Measurements from ENCODE around the gene SMAD9.
A peak's percentile ranks its signal among the peaks of the same experiment; 100 is the strongest.

The SMAD9 gene

DNA sequence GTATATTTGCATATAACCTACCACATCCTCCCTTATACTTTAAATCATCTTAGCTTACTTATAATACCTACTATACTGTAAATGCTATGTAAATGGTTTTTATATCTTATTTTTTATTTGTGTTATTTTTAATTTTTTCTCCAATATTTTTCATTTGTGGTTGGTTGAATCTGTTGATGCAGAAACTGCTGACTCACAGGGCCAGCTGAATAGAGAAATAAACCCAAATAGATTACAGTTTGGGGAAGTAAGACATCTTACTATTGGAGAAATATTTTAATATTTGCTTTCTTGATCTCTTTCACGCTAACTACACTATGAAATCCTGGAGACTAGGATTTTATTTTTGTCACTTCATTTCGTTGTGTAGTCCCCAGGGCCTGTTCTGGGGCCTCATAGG lies 7.1 kb downstream of the SMAD9 start:
- H3K9me3 ChIP-seq, result no peaks in the 10 kb centered on the region
- H3K27me3 ChIP-seq, result no peaks in the 10 kb centered on the region; the same call in 1 of the 2 replicates
- no peak overlapping the region for H3K4me3 ChIP-seq
- no peaks in the 10 kb centered on the region for H4K20me1 ChIP-seq
- no peak overlapping the region for H3K4me2 ChIP-seq
- no peak overlapping the region for H3K27ac ChIP-seq
- no peaks in the 10 kb centered on the region for H3K36me3 ChIP-seq
- peaks cover 8% of the 10 kb centered on the region for H3K4me1 ChIP-seq
- H3K9ac ChIP-seq, result no peak overlapping the region
- no peak for TF ChIP-seq Cebpa-rat (IDR thresholded peaks at IDR 0.05)

DNA sequence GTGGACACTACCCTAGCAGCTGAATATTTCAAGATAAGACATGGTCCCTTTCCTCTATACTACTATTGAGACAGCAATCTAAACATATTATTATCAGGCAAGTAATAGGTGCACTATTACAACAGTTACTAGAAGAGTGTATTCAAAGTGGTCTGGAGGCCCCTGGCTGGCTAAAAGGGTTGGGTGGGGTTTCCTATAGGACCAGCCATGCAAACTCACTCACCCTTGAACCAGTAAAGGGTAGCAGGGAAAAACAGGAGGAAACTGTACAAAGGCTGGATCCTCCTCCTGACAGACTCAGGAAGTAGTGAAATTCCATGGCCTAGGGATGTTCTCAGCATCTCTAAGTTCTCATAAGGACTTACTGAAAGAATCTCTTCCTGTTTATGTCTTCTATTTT lies 7.7 kb downstream of the SMAD9 start:
- Histone ChIP-seq H3K27me3 (no peaks in the 10 kb centered on the region), H3K4me2 (no peak overlapping the region), H3K9ac (no peak overlapping the region), H3K9me3 (no peaks in the 10 kb centered on the region), H3K4me3 (no peak overlapping the region), H3K27ac (no peak overlapping the region), H4K20me1 (no peaks in the 10 kb centered on the region), H3K4me1 (peaks cover 13% of the 10 kb centered on the region), H3K36me3 (no peaks in the 10 kb centered on the region)
- TF ChIP-seq Cebpa-rat (IDR thresholded peaks at IDR 0.05), result no peak

DNA sequence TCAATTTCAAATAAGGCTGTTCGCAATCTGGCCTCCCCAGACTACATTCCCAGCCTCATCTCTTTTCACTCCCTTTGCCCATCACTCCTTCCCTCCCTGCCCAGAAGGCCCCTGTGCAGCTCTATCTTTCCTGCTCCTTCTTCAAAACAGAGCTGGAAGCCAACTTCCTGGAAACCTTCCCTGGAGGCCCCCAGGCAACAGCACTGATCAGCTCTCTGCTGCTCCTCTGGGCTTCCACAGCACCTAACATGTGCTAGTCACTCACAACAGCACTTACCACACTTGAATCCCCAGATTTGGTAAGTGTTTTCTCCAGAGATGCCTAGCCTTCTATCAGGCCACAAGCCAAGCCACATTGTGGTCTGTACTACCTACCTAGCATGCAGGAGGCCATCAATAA lies 9.5 kb downstream of the SMAD9 start:
- Histone ChIP-seq H3K27me3 (no peaks in the 10 kb centered on the region), H3K27ac (no peak overlapping the region), H3K36me3 (no peaks in the 10 kb centered on the region), H3K4me1 (peaks cover 17% of the 10 kb centered on the region), H3K9ac (no peak overlapping the region), H3K9me3 (no peaks in the 10 kb centered on the region), H3K4me2 (no peak overlapping the region), H3K4me3 (no peak overlapping the region), H4K20me1 (no peaks in the 10 kb centered on the region)
- no peak for TF ChIP-seq Cebpa-rat (IDR thresholded peaks at IDR 0.05)

DNA sequence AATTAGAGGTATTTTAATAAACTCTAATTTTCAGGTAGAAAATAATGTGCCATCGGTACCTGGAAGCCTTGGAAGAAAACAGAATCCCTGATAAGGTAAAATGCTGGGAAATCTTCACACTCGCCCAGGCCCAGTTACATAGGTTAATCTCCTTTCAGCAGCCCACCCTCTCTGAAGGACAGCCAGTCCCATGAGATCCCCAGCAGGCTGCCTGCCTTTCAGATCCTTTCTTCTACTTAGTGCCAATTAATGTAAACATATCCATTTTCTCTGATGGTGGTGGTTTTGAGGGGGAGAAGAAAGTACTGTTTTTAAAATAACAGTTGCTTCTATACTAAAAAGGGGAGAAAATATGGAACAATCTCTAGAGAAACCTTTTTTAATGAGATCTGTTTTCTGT lies 12.2 kb downstream of the SMAD9 start:
- Histone ChIP-seq H3K27ac (no peak overlapping the region), H3K9ac (no peak overlapping the region)

DNA sequence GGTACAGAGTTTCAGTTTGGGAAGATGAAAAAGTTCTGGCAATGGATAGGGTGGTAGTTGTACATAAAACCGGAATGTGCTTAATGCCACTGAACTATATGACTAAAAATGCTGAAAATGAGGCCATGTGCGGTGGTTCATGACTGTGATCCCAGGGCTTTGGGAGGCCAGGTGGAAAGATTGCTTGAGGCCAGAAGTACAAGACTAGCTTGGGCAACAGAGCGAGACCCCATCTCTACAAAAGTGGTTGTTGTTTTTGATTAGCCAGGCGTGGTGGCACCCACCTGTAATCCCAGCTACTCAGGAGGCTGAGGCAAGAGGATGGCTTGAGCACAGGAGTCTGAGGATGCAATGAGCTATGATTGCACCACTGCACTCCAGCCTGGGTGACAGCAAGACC lies 12.8 kb downstream of the SMAD9 start:
- Histone ChIP-seq H3K27me3 (no peaks in the 10 kb centered on the region), H4K20me1 (no peaks in the 10 kb centered on the region), H3K9me3 (no peaks in the 10 kb centered on the region), H3K9ac (no peak overlapping the region), H3K27ac (no peak overlapping the region), H3K4me1 (peaks cover 17% of the 10 kb centered on the region), H3K4me3 (no peak overlapping the region), H3K4me2 (peak overlapping the region; percentile 12; the same call in 1 of the 2 replicates), H3K36me3 (no peaks in the 10 kb centered on the region)
- no peak for TF ChIP-seq Cebpa-rat (IDR thresholded peaks at IDR 0.05)

More for the DNA sequence above, 12.2 kb downstream of the SMAD9 start:
- H3K36me3 ChIP-seq, result no peaks in the 10 kb centered on the region
- H3K4me3 ChIP-seq, result no peak overlapping the region
- H3K4me2 ChIP-seq, result 0 out of 2 replicates have a peak overlapping the region, but pooled peaks have one; percentile 14
- no peaks in the 10 kb centered on the region for H3K27me3 ChIP-seq
- no peaks in the 10 kb centered on the region for H3K9me3 ChIP-seq
- no peaks in the 10 kb centered on the region for H4K20me1 ChIP-seq
- peaks cover 17% of the 10 kb centered on the region for H3K4me1 ChIP-seq
- TF ChIP-seq Cebpa-rat (IDR thresholded peaks at IDR 0.05), result no peak

DNA sequence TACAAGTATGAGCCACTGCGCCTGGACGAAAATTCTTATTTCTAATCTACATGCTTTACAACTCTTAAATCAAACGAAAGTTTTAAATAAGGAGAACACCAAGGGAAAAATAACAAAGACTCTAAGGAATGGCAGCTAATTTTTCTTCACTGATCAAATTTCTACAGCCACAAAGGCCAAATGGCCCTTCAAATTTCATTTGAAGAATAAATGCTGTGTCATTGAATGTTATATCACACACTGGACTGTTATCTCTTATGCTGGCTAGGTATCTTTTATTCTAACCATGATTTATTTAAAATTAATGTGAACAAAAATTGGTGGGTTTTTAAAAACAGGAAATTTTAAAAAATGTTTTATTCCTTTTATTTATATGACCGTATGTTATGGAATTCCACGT lies 14.1 kb downstream of the SMAD9 start:
- Histone ChIP-seq H3K4me2 (no peak overlapping the region), H3K9me3 (no peaks in the 10 kb centered on the region), H3K4me1 (peaks cover 17% of the 10 kb centered on the region), H3K27me3 (no peaks in the 10 kb centered on the region), H3K9ac (no peak overlapping the region), H3K4me3 (no peak overlapping the region), H3K36me3 (no peaks in the 10 kb centered on the region), H3K27ac (no peak overlapping the region), H4K20me1 (no peaks in the 10 kb centered on the region)
- TF ChIP-seq Cebpa-rat (IDR thresholded peaks at IDR 0.05), result no peak

DNA sequence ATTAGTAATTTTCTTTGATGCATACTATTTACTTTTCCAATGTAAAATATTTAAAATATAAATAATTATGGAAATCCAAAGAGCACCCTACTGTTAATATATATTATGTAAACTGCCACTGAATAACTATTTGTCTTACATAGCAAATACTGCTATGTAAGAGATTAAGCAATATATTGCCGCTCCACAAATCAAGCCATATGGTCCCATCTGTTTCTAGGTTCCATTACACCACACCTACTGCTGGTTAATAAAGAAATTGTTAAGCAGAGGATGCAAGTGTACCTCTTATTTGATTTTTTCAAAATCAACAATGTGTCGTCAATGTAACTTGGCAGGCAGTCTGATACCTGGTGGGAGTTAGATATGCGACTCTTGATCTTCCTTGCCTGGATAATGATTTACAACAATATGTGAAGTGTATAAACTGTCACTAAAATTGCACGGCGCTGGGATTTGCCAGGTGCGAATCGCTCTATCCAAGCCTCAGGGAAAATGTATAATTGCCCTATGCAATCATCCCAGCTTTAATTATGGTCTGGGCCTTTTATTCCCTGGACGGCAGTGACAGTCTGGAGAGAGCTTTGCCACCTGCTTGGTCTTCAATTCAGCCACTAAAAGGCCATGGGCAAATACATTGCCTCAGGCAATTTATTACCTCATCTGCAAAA lies 16.0 kb downstream of the SMAD9 start:
- no peaks in the 10 kb centered on the region for H4K20me1 ChIP-seq
- no peak overlapping the region for H3K27ac ChIP-seq
- peaks cover 9% of the 10 kb centered on the region; the same call in 1 of the 2 replicates for H3K9me3 ChIP-seq
- no peak overlapping the region for H3K9ac ChIP-seq
- H3K4me2 ChIP-seq, result no peak overlapping the region
- no peaks in the 10 kb centered on the region for H3K36me3 ChIP-seq
- no peak overlapping the region for H3K4me3 ChIP-seq
- no peaks in the 10 kb centered on the region for H3K27me3 ChIP-seq
- peaks cover 12% of the 10 kb centered on the region for H3K4me1 ChIP-seq
- no peak for TF ChIP-seq Cebpa-rat (IDR thresholded peaks at IDR 0.05)

DNA sequence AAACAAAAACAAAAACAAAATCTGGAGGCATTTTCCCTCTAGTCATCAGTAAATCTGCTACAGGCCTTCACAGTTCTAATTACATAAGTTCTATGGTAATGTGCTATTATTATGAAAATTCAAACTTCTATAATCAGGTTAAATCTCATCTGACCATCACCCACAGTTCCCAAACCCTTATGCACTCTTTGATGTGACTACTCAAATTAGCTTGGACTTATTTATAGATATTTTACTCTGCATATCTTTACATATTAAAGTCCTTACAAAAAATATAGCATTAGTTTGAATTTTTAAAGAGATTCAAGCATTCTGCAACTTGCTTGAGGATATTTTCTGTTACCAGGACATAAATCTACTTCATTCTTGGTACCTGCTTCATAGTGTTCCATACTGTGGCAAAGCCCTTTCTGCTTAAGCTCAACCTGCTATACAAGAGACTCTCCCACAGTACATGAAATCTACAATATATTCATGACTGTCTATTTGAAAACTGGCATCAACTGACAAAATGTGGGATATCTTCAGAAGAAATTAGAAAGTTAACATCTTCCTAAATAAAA lies 22.9 kb downstream of the SMAD9 start:
- no peaks in the 10 kb centered on the region for H3K27me3 ChIP-seq
- H3K4me3 ChIP-seq, result no peak overlapping the region
- H3K9ac ChIP-seq, result no peak overlapping the region
- no peaks in the 10 kb centered on the region for H4K20me1 ChIP-seq
- H3K27ac ChIP-seq, result no peak overlapping the region
- H3K36me3 ChIP-seq, result no peaks in the 10 kb centered on the region
- no peaks in the 10 kb centered on the region for H3K4me1 ChIP-seq
- no peak for TF ChIP-seq Cebpa-rat (IDR thresholded peaks at IDR 0.05)
- H3K4me2 ChIP-seq, result no peak overlapping the region
- peaks cover 9% of the 10 kb centered on the region; the same call in 1 of the 2 replicates for H3K9me3 ChIP-seq

DNA sequence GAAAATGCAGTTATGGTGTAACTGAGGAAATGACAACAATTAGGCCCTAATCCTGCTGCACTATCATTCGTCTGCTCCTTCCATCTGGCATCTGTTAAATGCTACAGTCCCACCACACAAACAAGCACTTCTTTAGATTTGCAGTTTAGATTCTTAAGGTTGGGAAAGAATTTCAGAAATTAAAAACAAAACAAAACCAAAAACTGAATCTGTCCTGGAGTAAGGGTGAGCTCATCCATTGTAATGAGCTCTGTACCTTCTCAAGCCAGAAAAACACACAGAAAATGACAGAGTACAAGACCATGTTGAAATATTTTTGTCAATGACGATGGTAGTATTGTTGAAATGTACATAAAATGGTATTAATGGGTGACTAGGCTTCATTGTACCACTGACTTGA lies 28.3 kb downstream of the SMAD9 start:
- Histone ChIP-seq H3K9ac (no peak overlapping the region), H3K4me2 (no peak overlapping the region), H3K27ac (no peak overlapping the region)

DNA sequence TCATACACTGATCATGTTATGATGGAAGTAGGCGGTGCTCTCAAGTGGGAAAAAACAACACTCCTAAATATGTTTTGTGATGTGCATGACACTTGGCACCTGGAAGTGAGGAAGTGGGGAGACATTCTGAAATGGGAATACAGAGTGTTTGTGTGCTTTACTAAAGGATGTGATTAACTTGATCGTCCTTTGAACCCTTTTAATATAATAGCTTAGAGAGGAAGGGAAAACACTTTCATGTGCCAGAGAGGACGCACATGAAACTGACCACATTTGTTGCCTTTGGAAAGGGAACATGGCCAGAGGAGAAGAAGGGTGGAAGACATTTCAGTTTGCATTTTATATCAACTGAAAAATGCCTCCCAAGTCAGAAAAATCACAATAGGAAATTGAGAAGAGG lies 31.4 kb downstream of the SMAD9 start:
- no peak overlapping the region for H3K27ac ChIP-seq
- H4K20me1 ChIP-seq, result no peaks in the 10 kb centered on the region
- no peak for TF ChIP-seq Cebpa-rat (IDR thresholded peaks at IDR 0.05)
- no peak overlapping the region for H3K4me2 ChIP-seq
- H3K4me1 ChIP-seq, result no peaks in the 10 kb centered on the region
- H3K4me3 ChIP-seq, result no peak overlapping the region
- H3K36me3 ChIP-seq, result no peaks in the 10 kb centered on the region
- no peak overlapping the region for H3K9ac ChIP-seq
- no peaks in the 10 kb centered on the region for H3K9me3 ChIP-seq
- no peaks in the 10 kb centered on the region for H3K27me3 ChIP-seq

More for the DNA sequence above, 28.3 kb downstream of the SMAD9 start:
- TF ChIP-seq Cebpa-rat (IDR thresholded peaks at IDR 0.05), result no peak
- Histone ChIP-seq H3K36me3 (no peaks in the 10 kb centered on the region), H3K4me3 (no peak overlapping the region), H3K27me3 (no peaks in the 10 kb centered on the region), H3K4me1 (no peaks in the 10 kb centered on the region), H4K20me1 (no peaks in the 10 kb centered on the region), H3K9me3 (no peaks in the 10 kb centered on the region)
